Amniotic epithelial cell (primary cell): ENCODE data around the gene CCDC28B.

Experiments
- DNase-seq: peaks from one replicate; pipeline ENCODE4 v3.0.0-alpha.2; 2010; ENCODE audit warnings: low read depth

The CCDC28B gene

DNA sequence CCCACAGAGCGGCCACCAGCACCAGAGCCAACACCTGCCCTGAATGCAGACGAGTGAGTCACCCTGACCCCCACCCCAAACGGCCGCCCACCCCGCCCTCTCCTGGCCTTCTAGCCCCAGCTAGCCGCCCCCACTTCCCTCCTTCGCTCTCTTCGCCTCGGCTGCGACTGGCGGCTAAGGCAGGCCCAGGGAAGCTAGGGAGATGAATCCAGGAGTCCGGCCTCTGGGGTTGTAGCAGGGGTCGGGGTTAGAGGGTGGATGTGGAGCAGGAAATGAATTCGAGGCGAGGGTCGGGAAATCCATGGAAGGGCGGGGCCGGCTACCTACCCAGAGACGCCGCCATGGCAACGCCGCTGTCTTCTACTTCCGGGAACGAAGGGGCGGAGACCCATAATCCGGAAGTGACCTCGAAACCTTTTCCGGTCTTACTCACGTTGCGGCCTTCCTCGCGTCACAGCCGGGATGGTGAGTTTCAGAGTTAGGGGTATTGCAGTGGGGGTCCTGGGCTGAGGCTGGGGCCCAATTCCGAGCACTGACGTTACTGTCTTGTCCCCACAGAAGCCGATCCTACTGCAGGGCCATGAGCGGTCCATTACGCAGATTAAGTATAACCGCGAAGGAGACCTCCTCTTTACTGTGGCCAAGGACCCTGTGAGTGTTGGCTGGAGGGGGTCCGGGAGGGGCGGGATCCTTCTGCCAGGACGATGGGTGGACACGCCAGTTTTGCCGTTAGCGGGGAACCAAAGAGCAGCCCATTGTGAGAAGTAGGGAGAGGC is 21.8 kb downstream of the CCDC28B start, which contains the start of the genes EIF3I and TMEM234:
Gene EIF3I (plus strand): TSS at position 428 of the 776 bp plus-strand sequence. CDS start 35 bp downstream, at position 463.
Gene TMEM234 (minus strand): TSS at position 374 of the 776 bp plus-strand sequence. CDS start 31 bp downstream, at position 343.
- DNase-seq, result peak; percentile 89

DNA sequence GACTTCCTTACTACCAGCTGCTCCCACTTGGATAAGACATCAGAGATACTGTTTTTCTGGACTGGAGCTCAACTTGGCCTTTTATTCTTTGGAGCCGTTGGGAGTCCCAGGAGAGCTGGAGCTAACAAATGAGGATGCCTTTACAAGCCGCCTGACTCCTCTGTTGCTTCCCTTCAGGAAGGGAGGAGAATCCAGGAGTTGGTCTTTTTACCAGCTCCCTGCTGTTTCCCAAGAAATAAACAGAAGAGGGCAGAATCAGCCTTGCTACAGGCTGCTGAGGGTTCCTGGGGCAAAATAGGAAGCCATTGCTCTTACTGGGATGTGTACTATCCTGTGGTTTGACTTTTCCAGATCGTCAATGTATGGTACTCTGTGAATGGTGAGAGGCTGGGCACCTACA is 23.3 kb downstream of the CCDC28B start:
- DNase-seq, result no peak

DNA sequence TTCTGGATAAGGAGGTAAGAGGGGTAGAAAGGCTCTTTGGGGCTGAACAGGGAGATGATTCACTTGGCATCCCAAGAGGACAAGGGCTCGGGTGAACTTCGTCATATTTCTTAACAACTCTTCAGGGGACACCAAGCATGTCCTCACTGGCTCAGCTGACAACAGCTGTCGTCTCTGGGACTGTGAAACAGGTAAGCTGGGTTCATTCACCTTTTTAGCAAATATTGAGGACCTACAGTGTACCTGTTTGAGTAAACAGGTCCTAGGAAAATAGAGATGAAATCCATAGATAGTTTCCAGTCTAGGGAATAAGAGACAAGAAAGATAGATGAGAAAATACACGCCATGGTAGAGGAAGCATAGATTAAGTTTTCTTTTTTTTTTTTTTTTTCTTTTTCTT is 23.9 kb downstream of the CCDC28B start:
- no peak for DNase-seq

DNA sequence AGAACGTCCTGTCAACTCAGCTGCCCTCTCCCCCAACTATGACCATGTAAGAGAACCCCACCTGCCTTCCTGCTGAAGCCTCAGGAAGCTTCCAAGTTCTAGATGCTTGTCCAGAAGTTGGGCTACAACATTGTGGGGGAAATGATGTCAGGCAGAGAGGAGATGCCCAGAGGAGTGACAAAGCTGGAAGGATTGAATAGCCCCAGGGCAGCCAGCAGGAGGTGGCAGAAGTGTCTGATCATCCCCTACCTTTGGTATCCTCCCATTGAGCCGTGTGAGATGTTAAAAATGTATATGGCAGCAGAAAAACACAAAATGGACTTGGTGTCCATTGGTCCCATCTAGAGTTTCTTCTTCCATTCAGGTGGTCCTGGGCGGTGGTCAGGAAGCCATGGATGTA is 28.4 kb downstream of the CCDC28B start:
- DNase-seq, result no peak

DNA sequence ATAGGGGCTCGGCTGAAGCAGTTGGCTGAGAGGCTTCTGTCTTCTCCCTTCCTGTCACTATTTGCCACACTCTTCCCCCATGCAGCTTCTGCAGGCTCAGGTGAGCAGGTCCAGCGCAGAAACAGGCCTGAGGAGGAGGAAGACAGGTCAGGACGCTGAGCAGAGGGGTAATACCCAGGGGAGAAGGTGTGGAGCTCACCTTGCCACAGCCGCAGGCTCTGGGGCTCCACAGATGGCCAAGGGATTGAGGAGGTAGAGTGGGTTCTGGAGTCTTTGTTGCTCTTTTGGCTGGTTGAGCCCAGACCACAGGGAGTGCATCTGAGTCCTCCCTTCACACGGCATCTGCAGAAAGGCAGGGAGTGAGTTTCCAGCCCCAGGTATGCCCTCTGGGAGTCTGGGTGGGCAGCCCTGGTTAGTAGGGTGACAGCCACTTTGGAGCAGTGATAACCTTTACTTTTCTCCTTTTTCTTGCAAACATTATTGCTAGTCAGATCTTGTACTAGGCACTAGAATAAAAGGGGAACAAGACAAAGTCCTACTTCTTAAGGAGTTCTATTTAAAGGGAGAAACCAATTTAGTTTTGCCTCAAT is 31.5 kb downstream of the CCDC28B start:
- no peak for DNase-seq

DNA sequence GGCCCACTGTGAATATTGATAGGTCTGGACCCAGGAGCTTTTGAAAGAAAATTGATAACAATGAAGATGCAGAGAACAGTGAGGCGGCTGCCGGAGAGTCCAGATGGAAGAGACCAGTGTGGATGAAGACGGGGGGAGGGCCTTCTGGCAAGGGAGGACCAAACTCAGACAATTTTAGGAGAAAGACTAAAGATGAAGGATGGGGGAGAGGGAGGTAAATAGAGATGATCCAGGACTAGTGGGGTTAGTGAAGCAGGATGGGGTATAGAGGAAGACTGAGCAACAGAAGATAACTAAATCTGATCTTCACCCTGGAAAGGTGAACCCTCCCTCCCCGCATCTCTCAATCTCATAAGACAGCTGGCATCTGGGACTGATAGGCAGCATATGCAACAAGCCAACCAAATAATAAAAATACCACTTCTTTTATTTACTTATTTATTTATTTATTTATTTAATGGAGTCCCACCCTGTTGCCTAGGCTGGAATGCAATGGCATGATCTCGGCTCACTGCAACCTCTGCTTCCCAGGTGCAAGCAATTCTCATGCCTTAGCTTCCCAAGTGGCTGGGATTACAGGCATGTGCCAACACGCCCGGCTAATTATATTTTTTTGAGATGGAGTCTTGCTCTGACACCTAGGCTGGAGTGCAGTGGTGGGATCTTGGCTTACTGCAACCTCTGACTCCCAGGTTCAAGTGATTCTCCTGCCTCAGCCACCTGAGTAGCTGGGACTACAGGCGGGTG is 32.3 kb downstream of the CCDC28B start:
- no peak for DNase-seq

DNA sequence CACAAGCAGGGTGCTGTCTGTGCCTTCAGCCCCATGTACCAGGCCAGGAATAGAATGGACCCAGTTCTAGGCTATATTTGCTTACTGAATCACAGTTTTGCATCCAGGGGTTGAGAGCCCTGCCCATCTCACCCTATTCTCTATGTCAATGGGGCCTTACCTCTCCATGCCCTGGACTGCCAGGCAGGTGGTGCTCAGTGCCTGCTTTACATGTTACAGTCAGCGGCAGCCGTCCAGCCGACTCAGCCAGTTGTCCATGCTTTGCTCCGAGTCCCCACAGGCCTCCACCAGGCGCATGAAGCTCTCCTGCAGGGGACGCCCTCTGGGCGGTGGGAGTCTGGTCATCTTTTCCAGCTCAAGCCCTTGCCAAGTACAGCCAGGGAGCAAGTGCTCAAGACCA is 34.4 kb downstream of the CCDC28B start:
- no peak for DNase-seq

DNA sequence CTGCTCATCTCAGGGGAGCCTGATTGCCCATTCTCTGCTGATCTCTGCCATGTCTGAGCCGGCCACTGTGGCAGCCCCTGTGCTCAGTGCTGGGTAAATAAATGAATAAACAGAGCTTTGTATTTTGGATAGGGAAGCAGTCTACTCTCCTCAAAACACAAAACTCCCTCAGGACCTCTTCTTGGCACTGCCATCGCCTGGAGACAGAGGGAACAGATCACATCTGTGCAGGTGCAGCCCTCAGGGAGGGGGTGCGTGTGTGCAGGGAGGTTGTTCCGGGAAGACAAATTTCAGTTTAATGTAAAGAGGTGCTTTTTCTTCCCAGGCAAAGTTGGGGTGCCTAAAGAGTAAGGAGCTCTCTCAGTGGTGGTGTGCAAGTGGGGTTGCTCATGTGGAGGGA is 38.9 kb downstream of the CCDC28B start:
- DNase-seq, result no peak

DNA sequence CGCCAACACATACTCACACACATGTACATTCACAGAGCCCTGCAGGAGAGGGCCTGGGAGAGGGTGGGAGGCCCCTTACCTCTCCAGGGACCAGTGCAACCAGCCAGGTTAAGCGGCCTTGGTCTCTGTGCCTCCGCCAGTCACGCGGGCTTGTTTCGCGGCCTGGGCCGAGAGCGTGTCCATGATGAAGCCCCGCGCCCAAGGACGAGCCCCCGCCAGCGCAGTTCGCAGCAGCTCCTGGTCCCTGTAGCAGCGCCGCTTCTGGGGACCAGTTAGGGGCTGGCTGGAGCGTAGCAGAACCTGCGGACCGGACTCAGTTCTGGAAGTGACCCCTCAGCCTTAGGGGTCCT is 39.4 kb downstream of the CCDC28B start:
- DNase-seq, result no peak

DNA sequence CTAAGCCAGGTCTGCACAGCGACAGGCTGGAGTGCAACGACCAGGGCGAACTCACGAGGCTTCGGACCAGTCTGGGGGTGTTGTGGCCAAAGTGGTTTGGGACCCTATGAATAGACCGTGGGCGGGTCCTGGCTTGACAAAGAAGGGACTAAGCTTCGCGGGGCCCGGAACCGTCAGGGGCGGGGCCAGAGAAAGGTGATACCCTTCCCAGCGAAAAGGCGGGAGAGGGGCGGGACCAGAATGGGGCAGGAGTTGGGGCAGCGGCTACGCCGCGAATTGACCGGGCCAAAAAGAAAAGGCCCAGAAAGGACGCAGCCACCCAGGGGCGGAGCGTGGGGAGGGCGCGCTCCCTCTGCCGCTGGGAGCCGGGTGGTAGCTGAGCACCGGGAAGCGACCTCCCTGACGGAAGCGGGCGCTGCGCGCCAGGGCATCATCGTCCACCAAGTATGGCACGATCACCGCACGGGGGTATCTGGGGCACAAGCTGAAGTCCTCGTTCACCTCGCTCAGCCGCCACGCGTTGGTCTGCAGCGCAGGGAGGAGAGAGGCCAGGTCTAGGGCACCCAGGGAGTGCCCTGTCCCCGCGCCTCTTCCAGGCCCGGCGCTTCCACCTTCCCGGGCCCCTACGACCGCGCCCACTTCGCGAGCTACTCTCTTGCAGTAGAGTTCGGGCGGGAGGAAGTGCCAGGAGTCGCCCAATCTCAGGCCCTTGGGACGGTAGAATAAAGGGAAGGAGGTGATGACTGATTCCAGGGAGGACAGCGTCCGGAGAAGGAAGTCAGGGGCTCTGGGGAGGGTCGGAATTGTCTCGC is 40.0 kb downstream of the CCDC28B start:
- DNase-seq, result no peak

DNA sequence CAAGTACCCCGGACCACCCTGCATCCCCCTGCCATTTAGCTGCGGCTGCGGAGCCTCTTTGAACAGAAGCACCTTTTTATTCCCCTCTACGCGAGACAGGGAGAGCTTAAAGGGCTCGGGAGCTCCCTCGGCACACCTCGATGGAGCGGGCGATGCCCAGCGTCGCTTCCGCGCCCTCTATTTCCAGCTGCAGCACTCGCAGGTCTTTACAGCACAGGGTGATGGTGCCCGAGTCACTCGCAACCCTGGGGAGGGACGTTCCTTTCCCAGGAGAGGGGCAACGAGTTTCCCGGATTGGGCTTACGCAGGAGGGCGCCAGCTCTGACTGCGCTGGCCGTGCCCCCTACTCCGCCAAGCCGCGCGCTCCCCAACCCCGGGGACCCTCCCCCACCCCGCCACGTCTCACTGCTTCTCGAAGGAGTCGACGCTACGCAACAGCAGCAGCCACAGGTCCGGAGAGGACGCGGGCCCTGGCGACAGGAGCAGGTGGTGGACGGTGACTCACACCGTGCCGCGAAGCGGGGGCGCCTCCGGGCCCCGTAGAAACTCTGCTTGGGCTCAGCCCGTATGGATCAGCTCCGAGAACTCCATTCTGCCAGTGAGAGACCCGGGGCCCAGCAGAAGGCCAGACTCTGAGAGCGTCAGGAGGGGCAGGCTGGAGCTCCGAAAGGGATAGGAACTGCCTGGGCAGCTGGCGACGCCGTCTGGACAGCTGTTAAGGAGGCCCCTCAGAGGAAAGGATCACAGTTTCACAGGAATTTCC is 40.8 kb downstream of the CCDC28B start:
- DNase-seq, result no peak

DNA sequence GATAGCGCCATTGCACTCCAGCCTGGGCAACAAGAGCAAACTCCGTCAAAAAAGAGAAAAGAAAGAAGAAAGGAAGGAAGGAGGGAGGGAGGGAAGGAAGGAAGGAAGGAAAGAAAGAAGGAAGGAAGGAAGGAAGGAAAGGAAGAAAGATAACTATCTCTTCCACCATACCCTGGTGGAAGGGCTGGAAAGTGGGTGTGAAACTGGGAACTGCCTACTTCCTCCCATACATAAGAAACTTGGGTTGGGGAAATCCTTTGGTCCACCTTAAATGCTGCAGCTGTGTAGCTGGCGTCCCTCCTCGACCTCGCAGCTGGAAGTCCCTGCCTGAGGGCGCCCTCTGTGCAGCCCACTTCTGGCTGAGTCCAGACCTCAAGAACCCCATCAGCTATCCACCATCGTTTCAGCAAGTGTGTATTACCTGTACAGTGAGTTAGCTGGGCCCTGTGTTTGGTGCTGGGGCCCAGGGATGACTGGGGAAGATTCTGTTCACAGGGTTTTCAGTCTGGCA is 42.0 kb downstream of the CCDC28B start:
- DNase-seq, result no peak

DNA sequence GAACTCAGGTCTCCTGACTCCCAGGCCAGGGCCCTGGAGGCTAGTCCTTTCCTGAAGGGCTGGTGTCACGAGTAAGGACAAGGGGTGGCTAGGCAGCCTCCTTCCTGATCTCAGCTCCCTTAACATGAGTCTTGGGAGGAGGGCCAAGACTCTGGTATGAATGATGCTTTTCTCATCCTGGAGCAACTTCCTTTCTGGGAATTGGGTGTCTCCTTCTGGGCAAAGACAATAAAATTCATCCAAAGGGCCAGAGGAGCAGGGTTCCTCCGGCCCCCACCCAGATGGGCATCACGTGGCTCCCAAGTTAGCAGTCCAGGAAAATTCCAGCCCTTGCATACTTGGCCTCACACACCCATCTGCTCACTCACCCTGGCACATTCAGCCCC is 46.5 kb downstream of the CCDC28B start, which contains the start of gene FAM167B:
Gene FAM167B (plus strand): TSS at position 335 of the 386 bp plus-strand sequence. CDS start 200 bp downstream, outside the sequence.
- DNase-seq, result no peak

DNA sequence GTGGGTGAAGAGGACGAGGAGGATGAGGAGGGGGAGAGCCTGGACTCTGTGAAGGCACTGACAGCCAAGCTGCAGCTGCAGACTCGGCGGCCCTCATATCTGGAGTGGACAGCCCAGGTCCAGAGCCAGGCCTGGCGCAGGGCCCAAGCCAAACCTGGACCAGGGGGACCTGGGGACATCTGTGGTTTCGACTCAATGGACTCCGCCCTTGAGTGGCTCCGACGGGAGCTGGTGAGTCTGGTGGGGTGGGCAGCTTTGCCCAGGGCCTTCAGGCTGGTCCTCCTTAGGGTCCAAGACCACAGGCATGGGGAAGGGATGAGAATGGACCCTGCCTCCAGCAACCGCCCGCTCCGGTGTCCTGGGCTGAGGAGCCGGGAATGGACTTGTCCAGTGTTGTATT is 47.1 kb downstream of the CCDC28B start:
- no peak for DNase-seq

DNA sequence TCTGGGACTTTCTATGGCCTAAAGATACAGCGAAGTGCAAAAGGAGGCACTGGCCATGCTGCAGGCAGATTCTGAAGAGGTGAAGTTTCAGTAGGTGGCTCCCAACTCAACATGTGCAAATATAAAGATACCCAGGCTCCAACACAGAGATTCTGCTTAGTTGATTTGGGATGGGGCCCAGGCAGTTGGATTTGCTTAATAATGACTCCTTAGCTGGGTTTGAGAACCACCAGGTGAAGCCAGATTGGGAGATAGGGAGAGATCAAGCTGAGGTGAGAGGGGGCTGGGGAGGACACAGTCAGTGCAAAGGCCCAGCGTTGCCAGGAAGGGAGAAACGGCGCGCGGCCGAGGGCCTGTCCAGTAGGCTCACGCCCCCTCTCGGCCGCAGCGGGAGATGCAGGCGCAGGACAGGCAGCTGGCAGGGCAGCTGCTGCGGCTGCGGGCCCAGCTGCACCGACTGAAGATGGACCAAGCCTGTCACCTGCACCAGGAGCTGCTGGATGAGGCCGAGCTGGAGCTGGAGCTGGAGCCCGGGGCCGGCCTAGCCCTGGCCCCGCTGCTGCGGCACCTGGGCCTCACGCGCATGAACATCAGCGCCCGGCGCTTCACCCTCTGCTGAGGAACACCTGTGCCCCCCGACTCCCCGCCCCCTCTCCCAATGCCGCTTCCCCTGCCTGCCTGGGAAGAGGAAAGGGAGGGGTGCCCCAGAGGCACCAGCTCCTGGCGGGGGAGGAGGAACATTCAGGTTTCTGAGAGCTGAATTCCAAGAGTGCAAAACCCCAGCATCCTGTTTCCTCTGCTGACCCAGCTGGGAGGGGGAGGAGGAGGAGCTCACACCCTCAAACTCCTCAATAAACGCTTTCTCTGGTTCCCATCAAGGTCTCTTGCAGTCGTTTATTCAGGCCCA is 47.8 kb downstream of the CCDC28B start:
- peak; percentile 55 for DNase-seq

DNA sequence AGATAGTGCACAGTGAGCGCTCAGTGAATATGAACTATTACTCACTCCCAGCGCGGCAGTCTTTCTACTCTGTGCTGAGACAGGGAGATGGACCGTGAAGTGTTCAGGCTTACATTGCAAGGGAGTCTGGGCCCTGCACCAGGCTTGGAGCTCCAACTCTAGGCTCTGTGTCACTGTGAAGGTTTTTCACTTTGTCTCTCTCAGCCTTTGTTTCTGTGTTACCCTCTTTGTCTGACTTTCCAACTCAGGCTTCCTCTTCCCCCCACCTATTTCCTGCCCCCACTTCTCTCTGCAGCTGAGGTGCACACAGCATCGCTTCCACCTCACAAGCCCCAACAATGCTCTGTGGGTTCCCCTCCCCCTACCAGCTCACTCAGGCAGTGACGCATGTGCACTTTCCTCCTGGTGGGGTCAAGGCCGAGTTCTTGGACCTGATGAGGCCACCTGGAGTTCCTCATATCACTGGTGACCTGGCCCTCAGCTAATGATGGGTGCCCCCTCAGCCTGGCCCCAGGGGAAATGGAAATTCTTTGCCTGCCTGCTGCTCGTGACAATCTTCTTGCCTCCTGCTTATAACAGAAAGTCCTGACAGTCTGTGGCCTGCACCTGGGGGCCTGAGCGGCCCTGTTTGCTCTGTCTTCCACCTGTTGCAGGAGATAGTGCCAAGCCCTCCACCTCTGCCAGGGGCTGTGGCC is 49.6 kb downstream of the CCDC28B start:
- peak; percentile 29 for DNase-seq

DNA sequence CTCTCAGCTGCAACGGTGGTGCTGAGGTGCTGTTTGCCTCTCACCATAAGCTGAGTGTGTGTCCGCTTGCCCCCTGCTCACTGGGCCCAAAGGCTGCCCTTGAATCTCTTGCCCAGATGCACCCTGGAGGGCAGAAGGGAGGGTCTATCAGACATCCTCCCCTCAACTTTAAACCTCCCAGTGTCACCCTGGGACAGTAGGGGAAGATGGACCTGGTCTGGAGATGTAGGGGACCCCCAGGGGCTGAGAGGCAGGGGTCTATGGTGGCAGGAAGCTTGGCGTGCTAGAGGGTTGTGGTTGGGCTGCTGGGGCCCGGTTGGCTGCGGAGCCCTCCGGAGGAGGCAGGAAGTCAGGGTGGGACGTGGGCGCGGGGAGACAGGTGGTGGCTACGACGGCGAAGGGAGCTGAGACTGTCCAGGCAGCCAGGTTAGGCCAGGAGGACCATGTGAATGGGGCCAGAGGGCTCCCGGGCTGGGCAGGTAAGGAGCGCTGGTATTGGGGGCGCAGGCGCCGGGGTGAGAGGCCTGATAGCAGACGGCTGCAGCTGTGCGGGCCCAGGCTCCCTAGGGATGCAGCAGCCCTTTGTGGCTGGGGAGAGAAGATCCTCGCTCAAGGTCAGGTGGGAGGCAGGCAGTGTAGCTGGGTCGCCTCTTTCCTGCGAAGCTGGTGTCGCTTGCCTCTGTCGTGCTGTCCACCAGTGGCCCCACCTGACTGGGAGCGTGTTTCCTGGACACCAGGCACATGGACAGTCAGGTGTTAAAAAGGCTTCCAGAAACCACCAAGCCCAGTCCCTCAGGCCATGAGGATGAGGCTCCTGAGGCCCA is 50.7 kb downstream of the CCDC28B start, which contains the start of gene LCK:
Gene LCK (plus strand): TSS at position 373 of the 824 bp plus-strand sequence. CDS start 23,065 bp downstream, outside the sequence.
- DNase-seq, result no peak
